Hepatocyte (in vitro differentiated cells): ENCODE measurements around the gene CCIN.

Experiments used
- EZH2 ChIP-seq: fragments of 200-600 bp; sonication (generic); IDR thresholded peaks from 2 replicates; pipeline ENCODE4 v1.6.1; 2016; ENCODE audit warnings: antibody characterized with exemption, mild to moderate bottlenecking, borderline replicate concordance
- EZH2phosphoT487 ChIP-seq: fragments of 200-600 bp; sonication (generic); IDR thresholded peaks from one replicate; pipeline ENCODE4 v1.6.1; 2018; ENCODE audit warnings: antibody characterized with exemption, mild to moderate bottlenecking, low read depth, moderate library complexity; ENCODE audit not compliant: unreplicated experiment, severe bottlenecking
- TF ChIP-seq, protein P1 (sequence below): fragments of 200-600 bp; sonication (generic); IDR thresholded peaks from 2 replicates; pipeline ENCODE4 v1.5.1; 2016; ENCODE audit warnings: antibody characterized with exemption, mild to moderate bottlenecking; ENCODE audit not compliant: poor library complexity

DNA sequence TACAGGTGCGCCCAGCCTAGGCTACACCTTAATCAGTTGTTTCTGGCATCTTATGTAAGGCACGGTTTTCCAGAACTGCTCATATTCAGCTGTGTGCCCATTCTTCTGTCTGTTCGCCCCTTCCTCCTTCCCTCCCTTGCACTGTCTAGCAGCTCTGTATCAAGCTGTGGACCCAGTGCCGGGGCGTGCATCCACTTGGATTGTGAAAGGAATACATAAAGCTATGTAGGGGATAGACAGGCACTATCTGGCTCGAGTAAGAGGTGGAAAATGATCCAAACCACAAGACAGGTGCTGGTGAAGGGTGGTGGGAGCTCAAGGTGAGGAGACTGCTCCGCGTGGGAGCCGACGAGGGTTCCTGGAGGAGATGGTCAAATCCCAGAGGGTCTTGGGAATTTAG, 30.7 kb upstream of the CCIN start:
- TF ChIP-seq, protein P1, sequence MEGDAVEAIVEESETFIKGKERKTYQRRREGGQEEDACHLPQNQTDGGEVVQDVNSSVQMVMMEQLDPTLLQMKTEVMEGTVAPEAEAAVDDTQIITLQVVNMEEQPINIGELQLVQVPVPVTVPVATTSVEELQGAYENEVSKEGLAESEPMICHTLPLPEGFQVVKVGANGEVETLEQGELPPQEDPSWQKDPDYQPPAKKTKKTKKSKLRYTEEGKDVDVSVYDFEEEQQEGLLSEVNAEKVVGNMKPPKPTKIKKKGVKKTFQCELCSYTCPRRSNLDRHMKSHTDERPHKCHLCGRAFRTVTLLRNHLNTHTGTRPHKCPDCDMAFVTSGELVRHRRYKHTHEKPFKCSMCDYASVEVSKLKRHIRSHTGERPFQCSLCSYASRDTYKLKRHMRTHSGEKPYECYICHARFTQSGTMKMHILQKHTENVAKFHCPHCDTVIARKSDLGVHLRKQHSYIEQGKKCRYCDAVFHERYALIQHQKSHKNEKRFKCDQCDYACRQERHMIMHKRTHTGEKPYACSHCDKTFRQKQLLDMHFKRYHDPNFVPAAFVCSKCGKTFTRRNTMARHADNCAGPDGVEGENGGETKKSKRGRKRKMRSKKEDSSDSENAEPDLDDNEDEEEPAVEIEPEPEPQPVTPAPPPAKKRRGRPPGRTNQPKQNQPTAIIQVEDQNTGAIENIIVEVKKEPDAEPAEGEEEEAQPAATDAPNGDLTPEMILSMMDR = no peak
- TF ChIP-seq EZH2phosphoT487 (no peak), EZH2 (no peak)
